Mucosa of descending colon (tissue), 3 donors: ENCODE measurements around the gene WDR37. TPM values are rescaled to one million over a fixed set of nuclear protein-coding genes. Genes with fewer than 3 reads are reported as not detected.

Experiments
- ATAC-seq: fragments of 200-7000 bp; cut with Tn5 transposase; one replicate; pipeline ENCODE4 v1.9.1; 2020; ENCODE audit warnings: mild to moderate bottlenecking, moderate library complexity
- DNase-seq, 3 donors: peaks; one replicate each; pipeline ENCODE4 v3.0.0-alpha.2; 2020
- H3K36me3 ChIP-seq: fragments of 200-600 bp; one replicate; pipeline ENCODE4 v1.8.0; 2021; ENCODE audit warnings: low read depth, mild to moderate bottlenecking
- H3K4me1 ChIP-seq: fragments of 200-600 bp; one replicate; pipeline ENCODE4 v1.8.0; 2021; ENCODE audit warnings: low read depth, mild to moderate bottlenecking
- H3K4me3 ChIP-seq: fragments of 200-600 bp; one replicate; pipeline ENCODE4 v1.8.0; 2021; ENCODE audit warnings: mild to moderate bottlenecking
- H3K9me3 ChIP-seq: fragments of 200-600 bp; one replicate; pipeline ENCODE4 v1.8.0; 2021; ENCODE audit warnings: mild to moderate bottlenecking
- CTCF ChIP-seq: fragments of 200-600 bp; IDR thresholded peaks from one replicate; pipeline ENCODE4 v1.8.0; 2022; ENCODE audit warnings: antibody characterized with exemption, mild to moderate bottlenecking
- intact Hi-C, 2 donors: fragments of 100-400 bp; cut with DNase I in 1 of 2; cut with micrococcal nuclease in 1 of 2; formaldehyde crosslinking; loops; one replicate each; pipeline versions ENCODE4 v1.11.0 to v1.11.1; 2022; cut with DNase I, micrococcal nuclease
- total RNA-seq, 3 donors: library from RNA; stranded (reverse); fragmentation: NEBNext Ultra II Directional in 2 of 3; extraction: Animal tissue kit (Norgen Biotek cat#: 25700) in 2 of 3; gene quantifications; one replicate each; pipeline versions ENCODE4 v1.2.1 to v1.2.4, GENCODE V29; 2021 to 2023
- donor health status: DM: no; HTN: no; CAD: no; lungs with moderate emphysema.
- donor health status: DM: no; HTN: no; CAD: no.
- donor health status: DM: no; HTN: yes; CAD: no.

Gene WDR37
- total RNA-seq, 3 donors from 2014 or later: 18.3 to 24.1 (median 20.8) TPM

- Histone ChIP-seq H3K4me3 (no peak overlapping the region), H3K9me3 (no peaks in the 10 kb centered on the region), H3K4me1 (peaks cover 5% of the 10 kb centered on the region), H3K36me3 (no peaks in the 10 kb centered on the region)
- intact Hi-C loops: no loop called here
- DNase-seq (peak in 2 of 3 donors; percentile 24 to 60), ATAC-seq (peak; percentile 61)
- TF ChIP-seq CTCF: no peak
These were observed 12.6 kb upstream of the WDR37 start for GRCh38 chr10:1043532-1043995.

GRCh38 chr10:1044146-1044545 lies 12.0 kb upstream of the WDR37 start:
- intact Hi-C loops: no loop called here
- H3K4me3 ChIP-seq: no peak overlapping the region
- DNase-seq (no peak), ATAC-seq (no peak)
- H3K4me1 ChIP-seq: peaks cover 5% of the 10 kb centered on the region
- TF ChIP-seq CTCF: no peak
- H3K36me3 ChIP-seq: no peaks in the 10 kb centered on the region
- no peaks in the 10 kb centered on the region for H3K9me3 ChIP-seq

- ATAC-seq (no peak), DNase-seq (no peak)
- Histone ChIP-seq H3K36me3 (no peaks in the 10 kb centered on the region), H3K9me3 (no peaks in the 10 kb centered on the region), H3K4me3 (no peak overlapping the region), H3K4me1 (peaks cover 8% of the 10 kb centered on the region)
- intact Hi-C loops: no loop called here
- no peak for TF ChIP-seq CTCF
These were observed 11.2 kb upstream of the WDR37 start for GRCh38 chr10:1044964-1045363.

- H3K4me1 ChIP-seq: peaks cover 12% of the 10 kb centered on the region
- no peak overlapping the region for H3K4me3 ChIP-seq
- intact Hi-C loops: no loop called here
- TF ChIP-seq CTCF: no peak
- H3K36me3 ChIP-seq: no peaks in the 10 kb centered on the region
- H3K9me3 ChIP-seq: no peaks in the 10 kb centered on the region
- no peak for DNase-seq
- no peak for ATAC-seq
These were observed 10.8 kb upstream of the WDR37 start for GRCh38 chr10:1045415-1045814.

DNA sequence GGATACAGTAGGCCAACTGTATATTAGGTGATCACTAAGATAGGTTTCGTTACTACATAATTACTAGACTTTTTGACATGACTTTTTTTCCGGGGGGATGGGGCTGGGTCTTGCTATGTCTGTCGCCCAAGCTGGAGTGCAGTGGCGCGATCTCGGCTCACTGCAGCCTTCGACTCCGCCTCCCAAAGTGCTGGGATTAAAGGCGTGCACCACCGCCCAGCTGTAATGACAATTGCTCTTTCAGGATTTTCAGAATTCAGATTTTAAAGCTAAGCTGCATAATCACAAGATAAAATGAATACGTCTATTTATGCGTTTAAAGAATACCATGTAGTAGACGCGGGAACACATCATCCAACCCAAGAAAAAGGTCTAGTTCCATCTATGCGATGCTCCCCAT lies 8.2 kb upstream of the WDR37 start:
- peak in 2 of 3 donors; percentile 51 to 55 for DNase-seq
- TF ChIP-seq CTCF: no peak
- no peaks in the 10 kb centered on the region for H3K9me3 ChIP-seq
- intact Hi-C loops: no loop called here
- H3K36me3 ChIP-seq: no peaks in the 10 kb centered on the region
- ATAC-seq: no peak
- peaks cover 19% of the 10 kb centered on the region for H3K4me1 ChIP-seq
- peak overlapping the region; percentile 56 for H3K4me3 ChIP-seq

DNA sequence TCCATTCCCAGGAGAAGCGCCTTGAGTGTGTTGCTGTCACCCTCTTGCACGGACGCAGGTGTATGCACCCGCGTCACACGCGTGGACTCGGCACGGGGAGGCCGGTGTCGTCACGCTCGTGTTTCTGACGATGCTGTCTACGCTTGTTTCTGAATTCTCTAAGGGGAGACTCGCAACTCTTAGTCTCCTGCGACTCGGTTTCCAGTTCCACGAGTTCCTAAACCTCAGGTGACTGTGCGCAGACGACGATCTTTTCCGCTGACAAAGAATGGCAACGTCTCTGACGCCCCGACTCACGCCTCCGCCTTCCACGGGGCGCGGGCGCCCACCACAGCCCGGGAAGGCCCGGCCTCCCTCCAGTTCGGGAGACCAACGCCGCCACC lies 7.8 kb upstream of the WDR37 start:
- TF ChIP-seq CTCF: no peak
- Histone ChIP-seq H3K36me3 (no peaks in the 10 kb centered on the region), H3K9me3 (no peaks in the 10 kb centered on the region), H3K4me3 (peak overlapping the region; percentile 56), H3K4me1 (peaks cover 19% of the 10 kb centered on the region)
- ATAC-seq (peak; percentile 0), DNase-seq (peak; percentile 47 to 75 (median 69))
- intact Hi-C loops: no loop called here
